Stimulated activated CD8-positive, alpha-beta memory T cell treated with anti-CD3 and anti-CD28 coated beads, Interleukin-12 subunit alpha, Interleukin-12 subunit beta, amount 100 ng/mL, for 24 hours (primary cell): ENCODE measurements around the gene CALHM2.
A peak's percentile ranks its signal among the peaks of the same experiment; 100 is the strongest.
"Not testable (repeated sequence)": the region's sequence is repeated elsewhere in the genome, so short reads cannot be mapped to it uniquely, and the experiment has no call there.

Source experiments
- DNase-seq: peaks from one replicate; pipeline ENCODE4 v3.0.0-alpha.2; 2020; ENCODE audit errors: extremely low read depth

CALHM2 gene

GRCh38 chr10:103417148-103417469, 35.1 kb downstream of the CALHM2 start:
- DNase-seq = not testable (repeated sequence)

GRCh38 chr10:103416436-103417147, 35.6 kb downstream of the CALHM2 start:
- peak; percentile 8 for DNase-seq

GRCh38 chr10:103415581-103415980, 36.6 kb downstream of the CALHM2 start:
- DNase-seq = no peak

GRCh38 chr10:103413564-103413963, 38.6 kb downstream of the CALHM2 start:
- no peak for DNase-seq

- DNase-seq = no peak
Measured at GRCh38 chr10:103397191-103397825, 54.9 kb downstream of the CALHM2 start.

GRCh38 chr10:103396789-103397087, 55.4 kb downstream of the CALHM2 start:
- DNase-seq = no peak
